SK-N-SH (cell line): ENCODE data around the gene ATG7.

Experiments used
- ELF1 ChIP-seq: IDR thresholded peaks from 2 replicates; pipeline ENCODE4 v1.4.0; 2012
- EP300 ChIP-seq, 2 experiments: IDR thresholded peaks; 2 replicates each; pipeline versions ENCODE4 v1.4.0 to v1.6.1; 2012; ENCODE audit warnings: borderline replicate concordance in 1 of 2, low read depth in 1 of 2, low read length in 1 of 2
- EZH2phosphoT487 ChIP-seq: fragments of 200-600 bp; sonication (generic); IDR thresholded peaks from 2 replicates; pipeline ENCODE4 v1.6.1; 2017; ENCODE audit warnings: low read depth, mixed run types, mild to moderate bottlenecking, antibody characterized with exemption, moderate library complexity, borderline replicate concordance
- FOXJ3 ChIP-seq: sonication (generic); formaldehyde crosslinking; IDR thresholded peaks from 2 replicates; pipeline ENCODE4 v1.5.1; 2020; ENCODE audit warnings: mild to moderate bottlenecking, missing genetic modification reagents
- FOXM1 ChIP-seq: IDR thresholded peaks from 2 replicates; pipeline ENCODE4 v1.4.0; 2012; ENCODE audit warnings: low read depth, mild to moderate bottlenecking
- MXI1 ChIP-seq: IDR thresholded peaks from 2 replicates; pipeline ENCODE4 v1.6.1; 2012; ENCODE audit warnings: mild to moderate bottlenecking, low read depth, low read length, improper control_type of control experiment
- POLR2AphosphoS5 ChIP-seq: IDR thresholded peaks from 2 replicates; pipeline ENCODE4 v1.6.1; 2012; ENCODE audit warnings: low read depth, low read length
- RAD21 ChIP-seq: IDR thresholded peaks from 2 replicates; pipeline ENCODE4 v1.6.1; 2012; ENCODE audit warnings: mild to moderate bottlenecking, low read length
- RXRA ChIP-seq: IDR thresholded peaks from 2 replicates; pipeline ENCODE4 v1.4.0; 2012; ENCODE audit warnings: low read depth, mild to moderate bottlenecking, borderline replicate concordance
- TF ChIP-seq, protein P1 (sequence below): fragments of 200-600 bp; sonication (generic); IDR thresholded peaks from 2 replicates; pipeline ENCODE4 v1.6.1; 2017; ENCODE audit warnings: antibody characterized with exemption, mild to moderate bottlenecking, moderate library complexity
- TF ChIP-seq, protein P2 (sequence below): IDR thresholded peaks from 2 replicates; pipeline ENCODE4 v1.4.0; 2012; ENCODE audit warnings: low read depth, borderline replicate concordance
- TF ChIP-seq, protein P3 (sequence below): IDR thresholded peaks from 2 replicates; pipeline ENCODE4 v1.4.0; 2012; ENCODE audit warnings: low read depth
- TF ChIP-seq, protein P4 (sequence below): IDR thresholded peaks from 2 replicates; pipeline ENCODE4 v1.6.1; 2012; ENCODE audit warnings: mild to moderate bottlenecking, low read depth, low read length, moderate library complexity
- TF ChIP-seq, protein P5 (sequence below): IDR thresholded peaks from 2 replicates; pipeline ENCODE4; 2012

DNA sequence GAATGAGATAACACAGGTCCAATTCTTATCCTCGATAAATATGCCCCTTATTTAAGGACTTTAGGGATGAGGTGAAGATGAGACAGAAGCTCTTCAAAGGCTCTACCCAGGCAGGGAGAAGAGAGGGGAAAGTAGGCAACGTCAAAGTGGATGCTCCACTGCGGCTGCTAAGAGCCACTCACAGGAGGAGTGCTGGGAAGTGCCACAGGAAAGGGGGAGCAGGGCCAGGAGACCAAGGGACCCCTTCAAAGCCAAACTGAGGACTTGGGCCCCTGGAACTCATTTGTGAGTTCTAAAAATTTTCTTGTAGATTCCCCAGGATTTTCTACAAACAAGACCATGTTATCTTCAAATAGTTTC, 47.3 kb upstream of the ATG7 start:
- TF ChIP-seq EP300 (IDR thresholded peaks at IDR 0.05; ENCODE audit: borderline replicate concordance in 1 of 2, low read depth in 1 of 2, low read length in 1 of 2), result no peak
- TF ChIP-seq, protein P1, sequence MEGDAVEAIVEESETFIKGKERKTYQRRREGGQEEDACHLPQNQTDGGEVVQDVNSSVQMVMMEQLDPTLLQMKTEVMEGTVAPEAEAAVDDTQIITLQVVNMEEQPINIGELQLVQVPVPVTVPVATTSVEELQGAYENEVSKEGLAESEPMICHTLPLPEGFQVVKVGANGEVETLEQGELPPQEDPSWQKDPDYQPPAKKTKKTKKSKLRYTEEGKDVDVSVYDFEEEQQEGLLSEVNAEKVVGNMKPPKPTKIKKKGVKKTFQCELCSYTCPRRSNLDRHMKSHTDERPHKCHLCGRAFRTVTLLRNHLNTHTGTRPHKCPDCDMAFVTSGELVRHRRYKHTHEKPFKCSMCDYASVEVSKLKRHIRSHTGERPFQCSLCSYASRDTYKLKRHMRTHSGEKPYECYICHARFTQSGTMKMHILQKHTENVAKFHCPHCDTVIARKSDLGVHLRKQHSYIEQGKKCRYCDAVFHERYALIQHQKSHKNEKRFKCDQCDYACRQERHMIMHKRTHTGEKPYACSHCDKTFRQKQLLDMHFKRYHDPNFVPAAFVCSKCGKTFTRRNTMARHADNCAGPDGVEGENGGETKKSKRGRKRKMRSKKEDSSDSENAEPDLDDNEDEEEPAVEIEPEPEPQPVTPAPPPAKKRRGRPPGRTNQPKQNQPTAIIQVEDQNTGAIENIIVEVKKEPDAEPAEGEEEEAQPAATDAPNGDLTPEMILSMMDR, result no peak
- no peak for TF ChIP-seq FOXM1
- no peak for TF ChIP-seq POLR2AphosphoS5
- TF ChIP-seq, protein P2, sequence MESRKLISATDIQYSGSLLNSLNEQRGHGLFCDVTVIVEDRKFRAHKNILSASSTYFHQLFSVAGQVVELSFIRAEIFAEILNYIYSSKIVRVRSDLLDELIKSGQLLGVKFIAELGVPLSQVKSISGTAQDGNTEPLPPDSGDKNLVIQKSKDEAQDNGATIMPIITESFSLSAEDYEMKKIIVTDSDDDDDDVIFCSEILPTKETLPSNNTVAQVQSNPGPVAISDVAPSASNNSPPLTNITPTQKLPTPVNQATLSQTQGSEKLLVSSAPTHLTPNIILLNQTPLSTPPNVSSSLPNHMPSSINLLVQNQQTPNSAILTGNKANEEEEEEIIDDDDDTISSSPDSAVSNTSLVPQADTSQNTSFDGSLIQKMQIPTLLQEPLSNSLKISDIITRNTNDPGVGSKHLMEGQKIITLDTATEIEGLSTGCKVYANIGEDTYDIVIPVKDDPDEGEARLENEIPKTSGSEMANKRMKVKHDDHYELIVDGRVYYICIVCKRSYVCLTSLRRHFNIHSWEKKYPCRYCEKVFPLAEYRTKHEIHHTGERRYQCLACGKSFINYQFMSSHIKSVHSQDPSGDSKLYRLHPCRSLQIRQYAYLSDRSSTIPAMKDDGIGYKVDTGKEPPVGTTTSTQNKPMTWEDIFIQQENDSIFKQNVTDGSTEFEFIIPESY, result no peak
- no peak for TF ChIP-seq EZH2phosphoT487
- TF ChIP-seq, protein P3, sequence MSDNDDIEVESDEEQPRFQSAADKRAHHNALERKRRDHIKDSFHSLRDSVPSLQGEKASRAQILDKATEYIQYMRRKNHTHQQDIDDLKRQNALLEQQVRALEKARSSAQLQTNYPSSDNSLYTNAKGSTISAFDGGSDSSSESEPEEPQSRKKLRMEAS, result no peak
- TF ChIP-seq, protein P4, sequence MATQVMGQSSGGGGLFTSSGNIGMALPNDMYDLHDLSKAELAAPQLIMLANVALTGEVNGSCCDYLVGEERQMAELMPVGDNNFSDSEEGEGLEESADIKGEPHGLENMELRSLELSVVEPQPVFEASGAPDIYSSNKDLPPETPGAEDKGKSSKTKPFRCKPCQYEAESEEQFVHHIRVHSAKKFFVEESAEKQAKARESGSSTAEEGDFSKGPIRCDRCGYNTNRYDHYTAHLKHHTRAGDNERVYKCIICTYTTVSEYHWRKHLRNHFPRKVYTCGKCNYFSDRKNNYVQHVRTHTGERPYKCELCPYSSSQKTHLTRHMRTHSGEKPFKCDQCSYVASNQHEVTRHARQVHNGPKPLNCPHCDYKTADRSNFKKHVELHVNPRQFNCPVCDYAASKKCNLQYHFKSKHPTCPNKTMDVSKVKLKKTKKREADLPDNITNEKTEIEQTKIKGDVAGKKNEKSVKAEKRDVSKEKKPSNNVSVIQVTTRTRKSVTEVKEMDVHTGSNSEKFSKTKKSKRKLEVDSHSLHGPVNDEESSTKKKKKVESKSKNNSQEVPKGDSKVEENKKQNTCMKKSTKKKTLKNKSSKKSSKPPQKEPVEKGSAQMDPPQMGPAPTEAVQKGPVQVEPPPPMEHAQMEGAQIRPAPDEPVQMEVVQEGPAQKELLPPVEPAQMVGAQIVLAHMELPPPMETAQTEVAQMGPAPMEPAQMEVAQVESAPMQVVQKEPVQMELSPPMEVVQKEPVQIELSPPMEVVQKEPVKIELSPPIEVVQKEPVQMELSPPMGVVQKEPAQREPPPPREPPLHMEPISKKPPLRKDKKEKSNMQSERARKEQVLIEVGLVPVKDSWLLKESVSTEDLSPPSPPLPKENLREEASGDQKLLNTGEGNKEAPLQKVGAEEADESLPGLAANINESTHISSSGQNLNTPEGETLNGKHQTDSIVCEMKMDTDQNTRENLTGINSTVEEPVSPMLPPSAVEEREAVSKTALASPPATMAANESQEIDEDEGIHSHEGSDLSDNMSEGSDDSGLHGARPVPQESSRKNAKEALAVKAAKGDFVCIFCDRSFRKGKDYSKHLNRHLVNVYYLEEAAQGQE, result no peak
- TF ChIP-seq RAD21, result no peak
- TF ChIP-seq MXI1, result no peak
- TF ChIP-seq, protein P5, sequence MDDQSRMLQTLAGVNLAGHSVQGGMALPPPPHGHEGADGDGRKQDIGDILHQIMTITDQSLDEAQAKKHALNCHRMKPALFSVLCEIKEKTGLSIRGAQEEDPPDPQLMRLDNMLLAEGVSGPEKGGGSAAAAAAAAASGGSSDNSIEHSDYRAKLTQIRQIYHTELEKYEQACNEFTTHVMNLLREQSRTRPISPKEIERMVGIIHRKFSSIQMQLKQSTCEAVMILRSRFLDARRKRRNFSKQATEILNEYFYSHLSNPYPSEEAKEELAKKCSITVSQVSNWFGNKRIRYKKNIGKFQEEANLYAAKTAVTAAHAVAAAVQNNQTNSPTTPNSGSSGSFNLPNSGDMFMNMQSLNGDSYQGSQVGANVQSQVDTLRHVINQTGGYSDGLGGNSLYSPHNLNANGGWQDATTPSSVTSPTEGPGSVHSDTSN, result no peak
- TF ChIP-seq ELF1, result no peak
- no peak for TF ChIP-seq FOXJ3 (CRISPR knock-in tag)
- no peak for TF ChIP-seq RXRA
